Measurements from ENCODE around the gene ANK2. TPM values are rescaled to one million over a fixed set of nuclear protein-coding genes. Genes with fewer than 3 reads are reported as not detected.

ANK2 gene
- total and polyA plus RNA-seq, 2 of the 13 experiments (the other 11 are each of a cell fraction or from before 2014, with no cell fraction given): 2.7 to 15.1 TPM

DNA sequence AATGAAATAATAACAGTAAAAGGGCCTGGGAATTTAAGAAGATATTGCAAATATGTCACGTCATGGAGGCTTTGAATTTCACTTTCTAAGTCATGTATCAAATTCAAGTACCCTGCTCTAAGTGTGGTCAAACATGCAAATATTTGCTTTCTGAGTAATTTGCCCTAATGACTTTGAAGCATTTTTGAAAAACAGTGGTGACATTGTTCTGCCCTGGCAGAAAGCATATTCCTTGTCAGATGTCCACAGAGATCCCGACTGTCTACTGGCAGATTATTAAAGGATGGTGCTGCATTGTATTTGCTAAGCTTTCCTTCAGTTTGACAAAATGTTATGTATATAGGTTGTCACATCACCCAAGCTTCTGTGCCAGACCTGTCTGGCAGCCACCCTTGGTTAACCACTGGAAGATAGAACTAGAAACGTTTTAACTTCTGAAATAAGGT, 92.5 kb downstream of the ANK2 start (continued):
- TF ChIP-seq, protein P1, sequence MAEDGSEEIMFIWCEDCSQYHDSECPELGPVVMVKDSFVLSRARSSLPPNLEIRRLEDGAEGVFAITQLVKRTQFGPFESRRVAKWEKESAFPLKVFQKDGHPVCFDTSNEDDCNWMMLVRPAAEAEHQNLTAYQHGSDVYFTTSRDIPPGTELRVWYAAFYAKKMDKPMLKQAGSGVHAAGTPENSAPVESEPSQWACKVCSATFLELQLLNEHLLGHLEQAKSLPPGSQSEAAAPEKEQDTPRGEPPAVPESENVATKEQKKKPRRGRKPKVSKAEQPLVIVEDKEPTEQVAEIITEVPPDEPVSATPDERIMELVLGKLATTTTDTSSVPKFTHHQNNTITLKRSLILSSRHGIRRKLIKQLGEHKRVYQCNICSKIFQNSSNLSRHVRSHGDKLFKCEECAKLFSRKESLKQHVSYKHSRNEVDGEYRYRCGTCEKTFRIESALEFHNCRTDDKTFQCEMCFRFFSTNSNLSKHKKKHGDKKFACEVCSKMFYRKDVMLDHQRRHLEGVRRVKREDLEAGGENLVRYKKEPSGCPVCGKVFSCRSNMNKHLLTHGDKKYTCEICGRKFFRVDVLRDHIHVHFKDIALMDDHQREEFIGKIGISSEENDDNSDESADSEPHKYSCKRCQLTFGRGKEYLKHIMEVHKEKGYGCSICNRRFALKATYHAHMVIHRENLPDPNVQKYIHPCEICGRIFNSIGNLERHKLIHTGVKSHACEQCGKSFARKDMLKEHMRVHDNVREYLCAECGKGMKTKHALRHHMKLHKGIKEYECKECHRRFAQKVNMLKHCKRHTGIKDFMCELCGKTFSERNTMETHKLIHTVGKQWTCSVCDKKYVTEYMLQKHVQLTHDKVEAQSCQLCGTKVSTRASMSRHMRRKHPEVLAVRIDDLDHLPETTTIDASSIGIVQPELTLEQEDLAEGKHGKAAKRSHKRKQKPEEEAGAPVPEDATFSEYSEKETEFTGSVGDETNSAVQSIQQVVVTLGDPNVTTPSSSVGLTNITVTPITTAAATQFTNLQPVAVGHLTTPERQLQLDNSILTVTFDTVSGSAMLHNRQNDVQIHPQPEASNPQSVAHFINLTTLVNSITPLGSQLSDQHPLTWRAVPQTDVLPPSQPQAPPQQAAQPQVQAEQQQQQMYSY (CRISPR knock-in tag; IDR thresholded peaks at IDR 0.05): no peak
- TF ChIP-seq ZNF354B (CRISPR knock-in tag; IDR thresholded peaks at IDR 0.05) (no peak), ZNF207 (IDR thresholded peaks at IDR 0.05; ENCODE audit: borderline replicate concordance) (no peak), RFX5 (IDR thresholded peaks at IDR 0.05; ENCODE audit: low read depth, low read length) (no peak), HNF4A (CRISPR knock-in tag; IDR thresholded peaks at IDR 0.05) (peak; percentile 51), HHEX (CRISPR knock-in tag; IDR thresholded peaks at IDR 0.05) (peak; percentile 79), ZNF317 (CRISPR knock-in tag; IDR thresholded peaks at IDR 0.05) (no peak), ELF1 (CRISPR knock-in tag; IDR thresholded peaks at IDR 0.05) (peak; percentile 29; the same call in 1 of the 2 replicates)
- TF ChIP-seq, protein P2, sequence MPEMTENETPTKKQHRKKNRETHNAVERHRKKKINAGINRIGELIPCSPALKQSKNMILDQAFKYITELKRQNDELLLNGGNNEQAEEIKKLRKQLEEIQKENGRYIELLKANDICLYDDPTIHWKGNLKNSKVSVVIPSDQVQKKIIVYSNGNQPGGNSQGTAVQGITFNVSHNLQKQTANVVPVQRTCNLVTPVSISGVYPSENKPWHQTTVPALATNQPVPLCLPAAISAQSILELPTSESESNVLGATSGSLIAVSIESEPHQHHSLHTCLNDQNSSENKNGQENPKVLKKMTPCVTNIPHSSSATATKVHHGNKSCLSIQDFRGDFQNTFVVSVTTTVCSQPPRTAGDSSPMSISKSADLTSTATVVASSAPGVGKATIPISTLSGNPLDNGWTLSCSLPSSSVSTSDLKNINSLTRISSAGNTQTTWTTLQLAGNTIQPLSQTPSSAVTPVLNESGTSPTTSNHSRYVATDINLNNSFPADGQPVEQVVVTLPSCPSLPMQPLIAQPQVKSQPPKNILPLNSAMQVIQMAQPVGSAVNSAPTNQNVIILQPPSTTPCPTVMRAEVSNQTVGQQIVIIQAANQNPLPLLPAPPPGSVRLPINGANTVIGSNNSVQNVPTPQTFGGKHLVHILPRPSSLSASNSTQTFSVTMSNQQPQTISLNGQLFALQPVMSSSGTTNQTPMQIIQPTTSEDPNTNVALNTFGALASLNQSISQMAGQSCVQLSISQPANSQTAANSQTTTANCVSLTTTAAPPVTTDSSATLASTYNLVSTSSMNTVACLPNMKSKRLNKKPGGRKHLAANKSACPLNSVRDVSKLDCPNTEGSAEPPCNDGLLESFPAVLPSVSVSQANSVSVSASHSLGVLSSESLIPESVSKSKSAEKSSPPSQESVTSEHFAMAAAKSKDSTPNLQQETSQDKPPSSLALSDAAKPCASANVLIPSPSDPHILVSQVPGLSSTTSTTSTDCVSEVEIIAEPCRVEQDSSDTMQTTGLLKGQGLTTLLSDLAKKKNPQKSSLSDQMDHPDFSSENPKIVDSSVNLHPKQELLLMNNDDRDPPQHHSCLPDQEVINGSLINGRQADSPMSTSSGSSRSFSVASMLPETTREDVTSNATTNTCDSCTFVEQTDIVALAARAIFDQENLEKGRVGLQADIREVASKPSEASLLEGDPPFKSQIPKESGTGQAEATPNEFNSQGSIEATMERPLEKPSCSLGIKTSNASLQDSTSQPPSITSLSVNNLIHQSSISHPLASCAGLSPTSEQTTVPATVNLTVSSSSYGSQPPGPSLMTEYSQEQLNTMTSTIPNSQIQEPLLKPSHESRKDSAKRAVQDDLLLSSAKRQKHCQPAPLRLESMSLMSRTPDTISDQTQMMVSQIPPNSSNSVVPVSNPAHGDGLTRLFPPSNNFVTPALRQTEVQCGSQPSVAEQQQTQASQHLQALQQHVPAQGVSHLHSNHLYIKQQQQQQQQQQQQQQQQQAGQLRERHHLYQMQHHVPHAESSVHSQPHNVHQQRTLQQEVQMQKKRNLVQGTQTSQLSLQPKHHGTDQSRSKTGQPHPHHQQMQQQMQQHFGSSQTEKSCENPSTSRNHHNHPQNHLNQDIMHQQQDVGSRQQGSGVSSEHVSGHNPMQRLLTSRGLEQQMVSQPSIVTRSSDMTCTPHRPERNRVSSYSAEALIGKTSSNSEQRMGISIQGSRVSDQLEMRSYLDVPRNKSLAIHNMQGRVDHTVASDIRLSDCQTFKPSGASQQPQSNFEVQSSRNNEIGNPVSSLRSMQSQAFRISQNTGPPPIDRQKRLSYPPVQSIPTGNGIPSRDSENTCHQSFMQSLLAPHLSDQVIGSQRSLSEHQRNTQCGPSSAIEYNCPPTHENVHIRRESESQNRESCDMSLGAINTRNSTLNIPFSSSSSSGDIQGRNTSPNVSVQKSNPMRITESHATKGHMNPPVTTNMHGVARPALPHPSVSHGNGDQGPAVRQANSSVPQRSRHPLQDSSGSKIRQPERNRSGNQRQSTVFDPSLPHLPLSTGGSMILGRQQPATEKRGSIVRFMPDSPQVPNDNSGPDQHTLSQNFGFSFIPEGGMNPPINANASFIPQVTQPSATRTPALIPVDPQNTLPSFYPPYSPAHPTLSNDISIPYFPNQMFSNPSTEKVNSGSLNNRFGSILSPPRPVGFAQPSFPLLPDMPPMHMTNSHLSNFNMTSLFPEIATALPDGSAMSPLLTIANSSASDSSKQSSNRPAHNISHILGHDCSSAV (CRISPR knock-in tag; IDR thresholded peaks at IDR 0.05; ENCODE audit: borderline replicate concordance): no peak
- TF ChIP-seq, protein P3, sequence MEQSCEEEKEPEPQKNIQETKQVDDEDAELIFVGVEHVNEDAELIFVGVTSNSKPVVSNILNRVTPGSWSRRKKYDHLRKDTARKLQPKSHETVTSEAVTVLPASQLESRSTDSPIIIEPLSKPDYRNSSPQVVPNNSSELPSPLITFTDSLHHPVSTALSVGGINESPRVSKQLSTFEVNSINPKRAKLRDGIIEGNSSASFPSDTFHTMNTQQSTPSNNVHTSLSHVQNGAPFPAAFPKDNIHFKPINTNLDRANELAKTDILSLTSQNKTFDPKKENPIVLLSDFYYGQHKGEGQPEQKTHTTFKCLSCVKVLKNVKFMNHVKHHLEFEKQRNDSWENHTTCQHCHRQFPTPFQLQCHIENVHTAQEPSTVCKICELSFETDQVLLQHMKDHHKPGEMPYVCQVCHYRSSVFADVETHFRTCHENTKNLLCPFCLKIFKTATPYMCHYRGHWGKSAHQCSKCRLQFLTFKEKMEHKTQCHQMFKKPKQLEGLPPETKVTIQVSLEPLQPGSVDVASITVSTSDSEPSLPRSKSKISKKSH (CRISPR knock-in tag; IDR thresholded peaks at IDR 0.05; ENCODE audit: borderline replicate concordance): no peak
- TF ChIP-seq, protein P4, sequence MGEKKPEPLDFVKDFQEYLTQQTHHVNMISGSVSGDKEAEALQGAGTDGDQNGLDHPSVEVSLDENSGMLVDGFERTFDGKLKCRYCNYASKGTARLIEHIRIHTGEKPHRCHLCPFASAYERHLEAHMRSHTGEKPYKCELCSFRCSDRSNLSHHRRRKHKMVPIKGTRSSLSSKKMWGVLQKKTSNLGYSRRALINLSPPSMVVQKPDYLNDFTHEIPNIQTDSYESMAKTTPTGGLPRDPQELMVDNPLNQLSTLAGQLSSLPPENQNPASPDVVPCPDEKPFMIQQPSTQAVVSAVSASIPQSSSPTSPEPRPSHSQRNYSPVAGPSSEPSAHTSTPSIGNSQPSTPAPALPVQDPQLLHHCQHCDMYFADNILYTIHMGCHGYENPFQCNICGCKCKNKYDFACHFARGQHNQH (CRISPR knock-in tag; IDR thresholded peaks at IDR 0.05): peak; percentile 79
- TF ChIP-seq, protein P5, sequence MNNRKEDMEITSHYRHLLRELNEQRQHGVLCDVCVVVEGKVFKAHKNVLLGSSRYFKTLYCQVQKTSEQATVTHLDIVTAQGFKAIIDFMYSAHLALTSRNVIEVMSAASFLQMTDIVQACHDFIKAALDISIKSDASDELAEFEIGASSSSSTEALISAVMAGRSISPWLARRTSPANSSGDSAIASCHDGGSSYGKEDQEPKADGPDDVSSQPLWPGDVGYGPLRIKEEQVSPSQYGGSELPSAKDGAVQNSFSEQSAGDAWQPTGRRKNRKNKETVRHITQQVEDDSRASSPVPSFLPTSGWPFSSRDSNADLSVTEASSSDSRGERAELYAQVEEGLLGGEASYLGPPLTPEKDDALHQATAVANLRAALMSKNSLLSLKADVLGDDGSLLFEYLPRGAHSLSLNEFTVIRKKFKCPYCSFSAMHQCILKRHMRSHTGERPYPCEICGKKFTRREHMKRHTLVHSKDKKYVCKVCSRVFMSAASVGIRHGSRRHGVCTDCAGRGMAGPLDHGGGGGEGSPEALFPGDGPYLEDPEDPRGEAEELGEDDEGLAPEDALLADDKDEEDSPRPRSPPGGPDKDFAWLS (CRISPR knock-in tag; IDR thresholded peaks at IDR 0.05; ENCODE audit: borderline replicate concordance): no peak
